ENCODE data around the gene CCNB2. TPM values are rescaled to one million over a fixed set of nuclear protein-coding genes. Genes with fewer than 3 reads are reported as not detected.

The CCNB2 gene
- total and polyA plus RNA-seq, 2 of the 8 experiments (the other 6 are each of a cell fraction or from before 2014, with no cell fraction given), result 70.7 to 92.1 TPM

GRCh38 chr15:59133929-59134427 lies 29.0 kb downstream of the CCNB2 start:
- POLR2A ChIA-PET (ENCODE audit: partially characterized antibody), result interaction anchor here (0.8 to 2.3 kb wide), 3 partner anchors 9 to 256 kb away, joined by 3 to 7 read pairs (median 5); no protein-coding TSS in a partner anchor
- no peak overlapping the region for H4K91ac ChIP-seq (replicated peaks; ENCODE audit: insufficient read length, low read length)
- no peak overlapping the region for H2BK120ac ChIP-seq (replicated peaks; ENCODE audit: low read depth, low read length)
- no peak overlapping the region for H3K14ac ChIP-seq (ENCODE audit: insufficient read length)
- H3K23me2 ChIP-seq (ENCODE audit: low read depth, low read length), result no peaks in the 10 kb centered on the region; the same call in 1 of the 2 replicates
- H2AFZ ChIP-seq (ENCODE audit: low read length), result no peak overlapping the region
- no peak overlapping the region for H3K4me2 ChIP-seq (ENCODE audit: insufficient read depth in 1 of 2, low read depth in 2 of 2, low read length in 2 of 2)
- no peaks in the 10 kb centered on the region for H3K27me3 ChIP-seq (replicated peaks in 1 of 4; ENCODE audit: control insufficient read depth in 3 of 4, extremely low read depth in 1 of 4, insufficient read depth in 3 of 4, low read length in 3 of 4)
- H3K36me3 ChIP-seq (ENCODE audit: control insufficient read depth in 2 of 4, insufficient read depth in 4 of 4, low read length in 3 of 4), result peaks cover 10 to 79% (median 36%) of the 10 kb centered on the region in 4 experiments
- WGBS, 2 experiments (ENCODE audit: extremely low coverage in 1 of 2, insufficient coverage in 1 of 2, insufficient read length in 1 of 2, insufficient replicate concordance in 2 of 2, low coverage in 1 of 2, low lambda C conversion rate in 2 of 2, missing lambda C conversion rate in 1 of 2), result 81% methylated on average over 6 of the region's 6 CpGs; no CpG with 5 or more reads in 1 of the 2 experiments
- H3K79me2 ChIP-seq (ENCODE audit: control insufficient read depth in 1 of 2, insufficient read depth in 2 of 2, low read length in 2 of 2), result peaks cover 0 to 3% of the 10 kb centered on the region in 2 experiments; a peak in 1 of 4 replicates
- H3K79me1 ChIP-seq (ENCODE audit: low read depth, low read length), result 0 out of 2 replicates have a peak, but pooled peaks cover 3% of the 10 kb centered on the region
- H3K23ac ChIP-seq (ENCODE audit: insufficient read length), result no peak overlapping the region
- no peak for DNase-seq (ENCODE audit: low read depth in 1 of 2, low spot score in 2 of 2)
- no peak overlapping the region for H3K56ac ChIP-seq (replicated peaks; ENCODE audit: insufficient read length, low read depth, low read length)
- no peak overlapping the region for H4K8ac ChIP-seq (ENCODE audit: extremely low read depth, insufficient read depth, low read length)
- H2BK5ac ChIP-seq (ENCODE audit: low read depth, low read length), result no peak overlapping the region
- H4K5ac ChIP-seq (ENCODE audit: insufficient read length, low read depth, low read length), result no peak overlapping the region
- H2BK15ac ChIP-seq (ENCODE audit: low read length), result no peak overlapping the region
- no peak overlapping the region for H2AK5ac ChIP-seq (ENCODE audit: low read depth, low read length)
- H3K27ac ChIP-seq (ENCODE audit: low read depth, low read length), result no peak overlapping the region
- no peak overlapping the region for H3K4ac ChIP-seq (replicated peaks; ENCODE audit: insufficient read length, low read depth, low read length)
- no peaks in the 10 kb centered on the region; a peak in 1 of 7 replicates for H3K4me1 ChIP-seq (replicated peaks in 1 of 4; ENCODE audit: control insufficient read depth in 3 of 4, insufficient read depth in 4 of 4, low read length in 3 of 4)
- no peak overlapping the region for H2BK12ac ChIP-seq (ENCODE audit: low read depth, low read length)
- no peaks in the 10 kb centered on the region for H4K20me1 ChIP-seq (replicated peaks in 1 of 2; ENCODE audit: control insufficient read depth in 1 of 2, insufficient read depth in 2 of 2, low read length in 2 of 2)
- no peak overlapping the region for H3K4me3 ChIP-seq (ENCODE audit: extremely low read depth in 1 of 4, insufficient read depth in 2 of 4, low read depth in 3 of 4, low read length in 4 of 4)
- H3K9ac ChIP-seq (replicated peaks in 1 of 4; ENCODE audit: extremely low read depth in 1 of 4, low read depth in 3 of 4, low read length in 3 of 4), result no peak overlapping the region
- CTCF ChIA-PET (ENCODE audit: partially characterized antibody), result interaction anchor here (1.3 kb wide), 1 partner anchor 395 kb away, joined by 3 read pairs; no protein-coding TSS in a partner anchor
- H2BK20ac ChIP-seq (ENCODE audit: low read length), result no peak overlapping the region
- peaks cover 3 to 6% of the 10 kb centered on the region in 2 experiments; a peak in 1 of 4 replicates for H3K9me3 ChIP-seq (ENCODE audit: insufficient read depth in 2 of 2, low read depth in 1 of 2, low read length in 1 of 2)
- TF ChIP-seq SIX5 (IDR thresholded peaks at IDR 0.05; ENCODE audit: low read depth, low read length), result no peak
- no peak for TF ChIP-seq SAP30 (IDR thresholded peaks at IDR 0.05; ENCODE audit: insufficient read depth, insufficient replicate concordance, low read length)
- no peak for TF ChIP-seq RFX5 (IDR thresholded peaks at IDR 0.05; ENCODE audit: borderline replicate concordance, low read depth, low read length)
- TF ChIP-seq KDM5A (IDR thresholded peaks at IDR 0.05; ENCODE audit: low read length), result no peak
- no peak for TF ChIP-seq RNF2 (IDR thresholded peaks at IDR 0.05; ENCODE audit: borderline replicate concordance, low read depth, low read length, missing control alignments, poor library complexity, severe bottlenecking)
- no peak for TF ChIP-seq EZH2 (IDR thresholded peaks at IDR 0.05; ENCODE audit: low read depth, low read length, severe bottlenecking)
- H3K18ac ChIP-seq (ENCODE audit: extremely low read depth, low read length), result no peak overlapping the region
- FAIRE-seq, result no peak
